Ramos (cell line): ENCODE data around the gene MYLK3.

ENCODE experiments used
- in situ Hi-C: fragments of 300-500 bp; cut with MboI; formaldehyde crosslinking; loops from one replicate; pipeline ENCODE4 v1.14.3; 2022; ENCODE audit warnings: low sequenced_read_pairs; ENCODE audit not compliant: unreplicated experiment

MYLK3 gene

GRCh38 chr16:46762583-46762982, 14.4 kb upstream of the MYLK3 start:
- in situ Hi-C loops, result no loop called here

GRCh38 chr16:46759309-46759708, 11.2 kb upstream of the MYLK3 start:
- in situ Hi-C loops, result no loop called here

GRCh38 chr16:46757339-46758050, 9.4 kb upstream of the MYLK3 start:
- in situ Hi-C loops, result no loop called here

GRCh38 chr16:46756772-46757171, 8.6 kb upstream of the MYLK3 start:
- in situ Hi-C loops, result no loop called here

DNA sequence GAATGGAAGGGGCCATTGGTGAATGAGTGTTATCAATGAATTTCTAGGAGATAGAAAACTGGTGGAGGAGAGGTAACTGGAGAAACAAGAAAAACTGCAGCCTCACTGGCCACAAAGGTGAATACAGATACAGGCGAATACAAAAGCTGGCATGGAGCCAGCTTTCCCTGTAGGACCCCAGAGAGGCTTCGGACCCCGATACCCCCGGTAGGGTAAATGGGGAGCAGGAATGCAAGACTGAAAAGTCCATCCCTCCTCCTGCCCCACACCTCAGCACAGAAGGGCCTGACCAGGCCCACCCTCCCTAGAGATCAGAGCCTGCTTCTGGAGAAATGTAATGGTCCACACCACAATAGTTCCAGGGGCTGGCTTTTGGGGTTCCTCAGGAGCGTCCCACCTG, 4.9 kb upstream of the MYLK3 start:
- in situ Hi-C loops, result no loop called here

DNA sequence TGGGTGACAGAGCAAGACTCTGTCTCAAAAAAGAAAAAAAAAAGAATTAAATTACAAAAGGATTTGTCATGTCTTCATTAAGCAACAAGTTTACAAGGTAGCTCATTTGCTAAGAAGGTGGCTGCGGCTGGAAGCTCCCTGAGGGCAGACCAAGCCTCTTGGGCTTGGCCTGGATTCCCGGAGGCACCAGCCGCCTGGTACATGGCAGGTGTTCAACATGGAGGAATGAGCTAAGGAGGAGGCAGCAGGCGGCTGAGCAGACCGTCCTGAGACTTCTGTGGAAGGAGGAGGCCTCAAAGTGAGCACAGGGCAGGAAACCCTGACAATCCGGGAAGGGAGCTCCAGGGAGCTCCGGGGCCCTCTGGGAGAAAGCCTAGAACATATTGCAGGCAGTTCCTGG, 3.2 kb upstream of the MYLK3 start:
- in situ Hi-C loops, result no loop called here

DNA sequence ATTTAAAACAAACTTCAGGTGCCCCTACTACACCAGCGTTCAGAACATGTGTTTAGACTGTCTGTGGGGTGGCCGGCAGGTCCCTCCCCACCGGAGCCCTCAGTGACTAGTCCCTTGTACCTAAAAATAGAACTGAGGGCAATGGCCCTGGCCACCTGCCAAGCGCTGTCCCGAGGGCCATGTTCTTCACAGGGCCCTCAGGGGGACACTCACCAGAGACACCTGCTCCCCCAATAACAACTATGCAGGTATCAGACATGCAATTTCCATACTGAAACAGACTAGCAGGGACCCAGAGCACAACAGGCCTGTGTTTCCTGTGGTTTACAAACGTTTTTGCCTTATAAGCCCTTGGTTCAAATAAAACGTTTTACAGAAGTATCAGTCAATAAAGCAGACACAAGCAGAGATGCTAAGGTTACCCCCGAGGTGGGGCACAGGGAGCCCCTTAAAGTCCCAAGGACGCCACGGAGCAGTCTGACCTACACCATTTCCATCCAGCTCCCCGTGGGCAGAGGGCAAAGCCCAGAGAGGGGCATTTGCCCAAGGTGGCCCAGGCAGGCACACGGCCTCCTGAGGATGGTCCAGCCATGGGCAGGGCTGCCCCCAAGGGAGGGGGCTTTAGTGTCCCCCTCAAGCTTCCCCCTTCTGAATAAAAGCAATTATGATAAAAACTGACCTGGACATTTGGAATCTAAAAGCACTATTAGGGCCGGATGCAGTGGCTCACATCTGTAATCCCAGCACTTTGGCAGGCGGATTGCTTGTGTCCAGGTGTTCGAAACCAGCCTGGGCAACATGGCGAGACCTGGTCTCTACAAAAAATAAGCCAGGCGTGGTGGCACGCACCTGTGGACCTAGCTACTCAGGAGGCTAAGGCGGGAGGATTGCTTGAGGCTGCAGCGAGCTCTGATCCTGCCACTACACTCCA, 896 bp upstream of the MYLK3 start:
- in situ Hi-C loops, result no loop called here

DNA sequence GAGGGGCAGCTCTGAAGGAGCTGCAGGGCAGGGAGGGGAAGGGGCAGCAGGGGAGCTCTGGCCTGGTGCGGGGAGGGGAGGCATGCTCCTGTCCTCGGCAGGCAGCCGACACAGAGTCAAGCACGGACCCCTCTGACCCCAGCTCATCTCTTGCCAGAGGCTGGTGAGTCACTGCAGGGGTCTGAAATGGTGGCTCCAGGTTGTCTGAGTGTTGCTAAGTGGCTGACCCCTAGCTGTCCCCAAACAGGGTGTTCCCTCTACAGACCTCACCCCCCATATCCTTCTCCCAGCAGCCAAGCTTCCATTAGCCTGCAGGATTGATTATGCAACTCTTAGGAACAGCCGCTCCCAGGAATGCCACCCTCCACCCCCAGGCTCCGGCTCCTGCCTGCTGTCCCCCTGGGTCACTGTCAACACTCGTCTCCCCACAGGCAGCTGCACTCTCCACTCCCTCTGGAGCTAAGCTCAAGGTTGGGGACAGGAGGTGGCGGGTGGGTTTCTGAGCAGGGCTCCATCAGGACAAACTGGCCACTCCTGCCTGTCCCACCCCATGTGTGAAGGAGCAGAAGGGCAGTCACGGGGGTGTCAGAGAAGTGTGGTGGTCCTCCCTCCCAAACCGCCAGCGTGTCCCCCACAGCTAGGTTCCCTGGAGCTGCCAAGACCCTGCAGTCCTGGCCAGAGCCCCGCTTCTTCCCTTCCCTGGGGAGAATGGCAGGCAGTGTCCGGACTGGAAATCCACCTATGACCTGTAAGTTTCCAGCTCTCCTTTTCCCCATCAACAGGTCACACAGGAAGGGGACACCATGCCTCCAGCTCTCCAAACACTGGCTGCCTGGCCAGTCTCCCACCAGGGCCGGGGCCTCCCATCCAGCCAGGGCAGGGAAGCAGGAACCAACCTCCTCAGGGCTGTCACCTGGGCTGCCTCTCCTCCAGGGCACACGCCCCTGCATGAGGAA, 1.0 kb downstream of the MYLK3 start:
- in situ Hi-C loops, result no loop called here

DNA sequence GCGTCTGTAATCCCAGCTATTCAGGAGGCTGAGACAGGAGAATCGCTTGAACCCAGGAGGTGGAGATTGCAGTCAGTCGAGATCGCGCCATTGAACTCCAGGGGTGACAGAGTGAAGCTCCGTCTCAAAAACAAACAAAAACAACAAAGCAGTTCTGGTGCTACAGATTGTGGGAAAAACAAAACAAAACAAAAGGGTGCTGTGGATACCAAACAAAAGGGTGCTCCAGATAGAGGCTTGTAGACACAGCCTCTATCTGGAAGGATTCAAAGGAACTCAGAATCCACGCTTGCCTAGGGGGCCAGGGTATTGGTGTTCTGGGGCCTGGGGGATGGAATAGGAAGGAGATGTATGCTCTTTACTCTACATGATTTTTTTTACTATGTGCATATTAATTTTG, 2.5 kb downstream of the MYLK3 start:
- in situ Hi-C loops, result no loop called here

- in situ Hi-C loops, result no loop called here
Measured at GRCh38 chr16:46743232-46743719, 4.9 kb downstream of the MYLK3 start.

DNA sequence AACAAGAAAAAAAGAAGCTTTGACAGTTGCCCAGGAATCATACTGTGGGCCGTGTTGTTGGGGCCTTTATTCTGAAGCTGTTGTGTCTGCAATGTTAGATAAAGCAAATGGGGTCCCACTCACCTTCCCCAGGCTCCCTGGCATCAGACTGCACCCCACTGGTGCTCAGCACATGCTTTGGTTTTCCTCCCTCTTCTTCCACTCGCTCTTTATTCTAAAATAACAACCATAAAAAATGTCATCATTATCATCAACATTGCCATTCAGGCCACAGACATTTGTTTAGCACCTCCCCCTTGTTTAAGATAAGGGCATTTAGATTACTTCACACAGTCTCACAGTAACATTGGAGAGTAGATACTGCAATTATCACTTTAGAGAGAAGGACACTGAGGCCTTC, 8.2 kb downstream of the MYLK3 start:
- in situ Hi-C loops, result no loop called here

- in situ Hi-C loops, result no loop called here
Measured at GRCh38 chr16:46737621-46738214, 10.4 kb downstream of the MYLK3 start.

GRCh38 chr16:46736695-46737094, 11.4 kb downstream of the MYLK3 start:
- in situ Hi-C loops, result no loop called here

DNA sequence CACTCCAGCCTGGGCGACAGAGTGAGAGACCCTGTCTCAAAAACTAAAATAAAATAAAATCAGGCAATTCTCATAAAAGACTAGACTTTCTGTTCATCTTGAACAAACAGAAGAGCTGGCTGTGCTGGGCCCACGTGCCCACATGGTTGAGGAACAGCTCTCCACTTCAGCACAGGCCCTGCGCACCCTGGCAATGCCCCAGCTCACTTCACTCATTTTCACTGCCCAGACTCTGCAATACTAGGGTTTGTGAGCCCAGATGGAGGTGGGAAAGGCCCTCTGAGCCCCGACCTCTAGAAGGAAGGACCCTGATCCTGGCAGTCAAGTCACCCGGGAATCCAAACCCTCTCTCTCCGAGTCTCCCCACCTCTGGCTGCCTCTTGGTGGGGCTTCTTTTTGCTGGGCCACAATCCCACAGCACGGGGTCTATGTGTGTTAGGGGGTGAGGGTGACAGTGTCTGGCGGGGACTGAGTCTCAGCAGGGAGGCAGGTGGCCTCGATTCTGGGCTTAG, 14.8 kb downstream of the MYLK3 start:
- in situ Hi-C loops, result no loop called here

DNA sequence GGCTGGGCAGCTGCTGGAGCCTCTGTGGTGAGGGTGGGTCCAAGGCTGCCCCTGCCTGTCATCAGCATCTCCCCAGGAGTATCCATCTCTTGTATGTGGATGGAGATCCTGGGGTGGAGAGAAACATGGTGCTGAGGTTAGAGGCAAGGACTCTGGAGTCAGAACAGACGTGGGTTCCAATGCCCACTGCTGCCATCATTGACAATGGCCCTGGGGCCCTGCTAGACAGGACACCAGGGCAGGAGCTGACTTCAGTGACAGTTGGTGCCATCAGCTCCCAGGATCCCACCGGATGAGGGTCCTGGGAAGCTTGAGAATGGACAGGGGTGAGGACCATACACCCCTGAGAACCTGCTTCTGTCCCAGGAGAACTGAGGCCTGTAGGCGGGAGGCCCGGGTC, 15.6 kb downstream of the MYLK3 start:
- in situ Hi-C loops, result no loop called here

DNA sequence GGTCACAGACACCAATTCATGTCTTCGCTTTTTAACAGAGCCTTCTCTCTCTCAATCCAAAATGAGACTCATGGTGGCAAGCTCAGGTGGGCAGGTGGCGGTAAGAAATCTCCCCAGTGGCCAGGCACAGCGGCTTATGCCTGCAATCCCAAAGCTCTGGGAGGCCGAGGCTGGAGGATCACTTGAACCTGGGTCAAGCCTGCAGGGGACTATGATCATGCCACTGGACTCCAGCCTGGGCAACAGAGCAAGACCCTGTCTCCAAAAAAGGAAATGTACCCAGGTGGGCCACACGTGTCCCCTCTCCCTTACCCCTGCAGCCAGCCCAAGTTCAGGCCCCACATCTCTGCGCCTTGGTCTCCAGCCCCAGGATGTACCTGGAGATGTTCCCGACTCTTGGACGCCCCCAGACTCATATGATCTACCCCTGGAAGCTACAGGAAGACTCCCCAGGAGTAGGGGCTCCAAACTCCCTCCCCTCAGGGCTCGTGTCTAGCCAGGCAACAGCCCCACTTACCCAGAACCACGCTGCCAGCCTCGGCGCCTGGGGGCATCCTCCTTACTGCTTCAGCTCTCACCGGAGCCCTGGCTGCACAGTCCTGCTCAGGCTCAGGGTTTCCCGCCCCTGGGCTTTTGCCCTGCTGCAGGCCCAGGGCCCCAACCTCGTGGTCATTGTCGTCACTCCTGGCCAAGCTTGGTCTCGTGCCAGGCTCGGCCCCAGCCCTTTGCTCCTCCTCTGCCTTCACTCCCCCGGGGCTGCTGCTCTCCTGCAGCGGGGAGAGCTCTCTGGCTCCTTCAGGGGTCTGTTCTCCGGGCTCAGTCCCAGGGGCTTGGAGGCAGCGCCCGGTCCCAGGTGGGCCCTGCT, 16.2 kb downstream of the MYLK3 start:
- in situ Hi-C loops, result no loop called here

DNA sequence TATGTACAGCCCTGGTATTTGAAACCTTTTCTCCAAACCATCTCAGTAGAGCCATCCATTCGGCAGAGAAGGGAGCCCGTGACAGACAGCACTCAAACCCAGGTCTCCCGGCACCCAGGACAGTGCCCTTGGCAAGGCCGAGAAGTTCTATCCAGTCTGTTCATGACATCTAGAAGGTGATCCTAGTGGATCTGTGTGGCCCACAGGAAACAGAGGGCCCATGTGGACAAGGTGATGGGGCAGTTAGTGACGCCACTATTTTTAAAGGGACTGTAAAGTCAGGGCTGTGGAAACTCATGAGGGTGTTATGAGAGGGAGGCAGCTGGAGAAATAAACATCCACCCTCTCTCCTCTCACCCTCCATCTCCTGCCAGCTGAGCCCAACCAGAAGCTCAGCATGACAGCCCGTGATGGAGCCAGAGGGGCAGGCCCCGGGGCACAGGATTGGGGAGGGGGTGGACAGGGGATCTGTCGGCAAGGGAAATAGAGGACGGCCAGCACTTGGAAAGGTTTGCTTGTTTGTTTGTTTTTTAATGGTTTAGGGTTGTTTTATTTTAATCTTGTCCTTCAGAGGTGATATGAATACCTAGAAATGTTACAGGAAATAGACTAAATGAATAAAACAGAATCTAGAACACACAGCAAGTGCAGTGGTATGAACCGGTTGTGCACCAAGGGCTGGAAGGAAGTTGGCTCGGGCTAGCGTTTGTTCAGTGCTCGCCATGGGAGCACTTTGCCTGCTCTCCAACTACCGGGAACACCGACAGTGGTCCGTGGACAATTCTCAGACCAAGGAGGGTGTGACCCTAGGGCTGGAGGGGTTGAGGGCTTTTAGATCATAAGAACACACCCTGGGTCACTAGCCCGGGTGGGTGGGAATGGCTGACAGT, 17.1 kb downstream of the MYLK3 start:
- in situ Hi-C loops, result no loop called here

GRCh38 chr16:46730126-46730525, 18.0 kb downstream of the MYLK3 start:
- in situ Hi-C loops, result no loop called here
